MM.1S (cell line): Measurements from ENCODE around the gene NUP62.

ENCODE experiments used
- DNase-seq: peaks from one replicate; pipeline ENCODE4 v3.0.0-alpha.2; 2015
- H2AFZ ChIP-seq: fragments of 300-600 bp; sonication (generic); 2 replicates; pipeline ENCODE4 v1.6.0; 2016; ENCODE audit warnings: antibody characterized with exemption, low read length
- H3F3A ChIP-seq: fragments of 300-600 bp; sonication (generic); 2 replicates; pipeline ENCODE4 v1.6.1; 2016; ENCODE audit warnings: mild to moderate bottlenecking, antibody characterized with exemption, low read length, moderate library complexity, mixed read lengths; ENCODE audit not compliant: insufficient read depth
- H3K27ac ChIP-seq: fragments of 300-600 bp; sonication (generic); 2 replicates; pipeline ENCODE4 v1.5.1; 2016; ENCODE audit warnings: mild to moderate bottlenecking, low read length
- H3K27me3 ChIP-seq: fragments of 300-600 bp; sonication (generic); replicated peaks from 2 replicates; pipeline ENCODE4 v1.6.0; 2016; ENCODE audit warnings: low read length; ENCODE audit not compliant: insufficient read depth
- H3K36me3 ChIP-seq: fragments of 300-600 bp; sonication (generic); replicated peaks from 2 replicates; pipeline ENCODE4 v1.6.1; 2016; ENCODE audit warnings: mild to moderate bottlenecking, low read length, mixed read lengths; ENCODE audit not compliant: insufficient read depth
- H3K4me1 ChIP-seq: fragments of 300-600 bp; sonication (generic); 2 replicates; pipeline ENCODE4 v1.6.1; 2016; ENCODE audit warnings: low read length, mixed read lengths
- H3K4me2 ChIP-seq: fragments of 300-600 bp; sonication (generic); 2 replicates; pipeline ENCODE4 v1.6.0; 2016; ENCODE audit warnings: low read depth, low read length
- H3K4me3 ChIP-seq: fragments of 300-600 bp; sonication (generic); 2 replicates; pipeline ENCODE4 v1.5.1; 2016; ENCODE audit warnings: low read length, mixed read lengths
- H3K79me2 ChIP-seq: fragments of 300-600 bp; sonication (generic); 2 replicates; pipeline ENCODE4 v1.6.1; 2016; ENCODE audit warnings: mixed run types, low read length, mixed read lengths
- H3K9ac ChIP-seq: fragments of 300-600 bp; sonication (generic); 2 replicates; pipeline ENCODE4 v1.6.1; 2016; ENCODE audit warnings: low read length, mixed read lengths
- H3K9me2 ChIP-seq: fragments of 300-600 bp; sonication (generic); replicated peaks from 2 replicates; pipeline ENCODE4 v1.6.1; 2016; ENCODE audit warnings: mild to moderate bottlenecking, low read length, mixed read lengths; ENCODE audit not compliant: insufficient read depth
- H3K9me3 ChIP-seq: fragments of 300-600 bp; sonication (generic); replicated peaks from 2 replicates; pipeline ENCODE4 v1.6.1; 2016; ENCODE audit warnings: mild to moderate bottlenecking, low read length, mixed read lengths; ENCODE audit not compliant: insufficient read depth
- H4K20me1 ChIP-seq: fragments of 300-600 bp; sonication (generic); 2 replicates; pipeline ENCODE4 v1.6.1; 2016; ENCODE audit warnings: mild to moderate bottlenecking, low read length, moderate library complexity, mixed read lengths; ENCODE audit not compliant: insufficient read depth
- EZH2 ChIP-seq: fragments of 300-600 bp; sonication (generic); optimal IDR thresholded peaks from 2 replicates; pipeline ENCODE3; 2017; ENCODE audit warnings: low read depth, mild to moderate bottlenecking, antibody characterized with exemption, low read length, mixed read lengths
- EZH2phosphoT487 ChIP-seq: fragments of 300-600 bp; sonication (generic); IDR thresholded peaks from 2 replicates; pipeline ENCODE4 v1.6.1; 2018; ENCODE audit warnings: antibody characterized with exemption, low read length
- TF ChIP-seq, protein P1 (sequence below): fragments of 300-600 bp; sonication (generic); IDR thresholded peaks from 2 replicates; pipeline ENCODE4 v1.5.1; 2016; ENCODE audit warnings: antibody characterized with exemption, low read length, mixed read lengths

The NUP62 gene

DNA sequence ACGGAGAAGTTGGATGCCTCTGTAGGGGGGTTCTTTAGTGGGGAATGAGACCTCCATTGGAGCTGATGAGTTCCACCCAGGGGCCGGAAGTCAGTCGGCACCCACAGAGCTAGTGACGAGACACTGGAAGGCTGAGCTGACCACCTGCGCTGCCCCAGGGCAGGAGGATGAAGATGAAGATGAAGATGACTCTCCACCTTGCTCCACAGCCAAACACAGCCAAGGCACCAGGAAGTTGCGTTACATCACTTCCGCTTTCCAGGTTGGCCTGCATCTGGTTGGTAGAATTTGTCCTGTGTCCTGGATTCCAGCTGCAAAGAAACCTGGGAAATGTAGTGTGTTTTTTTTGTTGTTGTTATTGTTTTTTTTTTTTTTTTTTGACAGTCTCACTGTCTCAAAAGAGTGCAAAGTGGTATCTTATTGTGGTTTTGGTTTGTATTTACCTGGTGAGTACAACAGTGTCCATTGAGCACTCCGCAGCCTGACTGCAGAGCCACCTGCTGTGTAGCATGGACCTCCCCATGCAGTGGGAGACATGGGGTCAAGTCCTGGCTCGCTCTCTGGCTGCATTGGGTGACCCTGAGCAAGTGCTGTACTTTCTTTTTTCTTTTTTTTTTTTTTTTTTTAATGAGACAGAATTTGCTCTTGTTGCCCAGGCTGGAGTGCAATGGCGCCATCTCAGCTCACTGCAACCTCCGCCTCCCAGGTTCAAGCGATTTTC lies 49.9 kb downstream of the NUP62 start:
- Histone ChIP-seq H3K4me2 (no peak overlapping the region), H3K4me1 (peaks cover 4% of the 10 kb centered on the region; the same call in 1 of the 2 replicates), H3K27ac (no peak overlapping the region), H3K36me3 (no peaks in the 10 kb centered on the region; the same call in 1 of the 2 replicates), H3K9ac (no peak overlapping the region), H3K27me3 (no peaks in the 10 kb centered on the region), H3F3A (peaks cover 4% of the 10 kb centered on the region; the same call in 1 of the 2 replicates), H2AFZ (no peak overlapping the region), H3K79me2 (peaks cover 36% of the 10 kb centered on the region), H3K4me3 (no peak overlapping the region), H3K9me3 (no peaks in the 10 kb centered on the region), H4K20me1 (no peaks in the 10 kb centered on the region), H3K9me2 (no peaks in the 10 kb centered on the region)
- DNase-seq = no peak
- no peak for TF ChIP-seq EZH2phosphoT487
- TF ChIP-seq, protein P1, sequence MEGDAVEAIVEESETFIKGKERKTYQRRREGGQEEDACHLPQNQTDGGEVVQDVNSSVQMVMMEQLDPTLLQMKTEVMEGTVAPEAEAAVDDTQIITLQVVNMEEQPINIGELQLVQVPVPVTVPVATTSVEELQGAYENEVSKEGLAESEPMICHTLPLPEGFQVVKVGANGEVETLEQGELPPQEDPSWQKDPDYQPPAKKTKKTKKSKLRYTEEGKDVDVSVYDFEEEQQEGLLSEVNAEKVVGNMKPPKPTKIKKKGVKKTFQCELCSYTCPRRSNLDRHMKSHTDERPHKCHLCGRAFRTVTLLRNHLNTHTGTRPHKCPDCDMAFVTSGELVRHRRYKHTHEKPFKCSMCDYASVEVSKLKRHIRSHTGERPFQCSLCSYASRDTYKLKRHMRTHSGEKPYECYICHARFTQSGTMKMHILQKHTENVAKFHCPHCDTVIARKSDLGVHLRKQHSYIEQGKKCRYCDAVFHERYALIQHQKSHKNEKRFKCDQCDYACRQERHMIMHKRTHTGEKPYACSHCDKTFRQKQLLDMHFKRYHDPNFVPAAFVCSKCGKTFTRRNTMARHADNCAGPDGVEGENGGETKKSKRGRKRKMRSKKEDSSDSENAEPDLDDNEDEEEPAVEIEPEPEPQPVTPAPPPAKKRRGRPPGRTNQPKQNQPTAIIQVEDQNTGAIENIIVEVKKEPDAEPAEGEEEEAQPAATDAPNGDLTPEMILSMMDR = no peak
- TF ChIP-seq EZH2 = no peak

DNA sequence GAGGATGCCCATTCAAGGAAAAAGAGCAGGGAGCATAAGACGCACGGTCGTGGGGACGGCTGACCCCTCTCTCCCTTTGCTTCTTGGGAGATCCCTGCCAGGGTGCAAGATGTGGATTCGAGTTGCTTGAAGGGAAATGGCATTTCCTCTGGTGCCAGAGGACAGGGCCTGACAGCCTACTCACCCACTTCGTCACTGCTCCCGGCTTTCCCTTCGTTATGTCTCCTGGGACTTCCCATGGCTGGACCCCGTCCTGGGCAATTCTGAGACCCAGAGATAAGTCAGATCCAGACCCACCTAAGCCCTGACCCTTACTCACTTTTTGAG lies 50.6 kb downstream of the NUP62 start:
- Histone ChIP-seq H3K4me3 (peak overlapping the region; percentile 99; the same call in 1 of the 2 replicates), H3K4me1 (peaks cover 4% of the 10 kb centered on the region; the same call in 1 of the 2 replicates), H3K27ac (no peak overlapping the region), H3K4me2 (peak overlapping the region; percentile 96), H3K9ac (peak overlapping the region; percentile 97; the same call in 1 of the 2 replicates), H3K9me3 (no peaks in the 10 kb centered on the region), H3K36me3 (no peaks in the 10 kb centered on the region; the same call in 1 of the 2 replicates), H3K79me2 (peaks cover 43% of the 10 kb centered on the region), H4K20me1 (no peaks in the 10 kb centered on the region), H2AFZ (no peak overlapping the region), H3K9me2 (no peaks in the 10 kb centered on the region), H3K27me3 (no peaks in the 10 kb centered on the region), H3F3A (peaks cover 4% of the 10 kb centered on the region; the same call in 1 of the 2 replicates)
- no peak for DNase-seq
- TF ChIP-seq EZH2phosphoT487 = no peak
- TF ChIP-seq, protein P1 = no peak
- TF ChIP-seq EZH2 = no peak

- Histone ChIP-seq H3K9ac (peak overlapping the region; percentile 97), H2AFZ (peak overlapping the region; percentile 88), H3K4me1 (peaks cover 4% of the 10 kb centered on the region; the same call in 1 of the 2 replicates), H3K4me2 (peak overlapping the region; percentile 96), H3K79me2 (peaks cover 49% of the 10 kb centered on the region), H4K20me1 (no peaks in the 10 kb centered on the region), H3K9me2 (no peaks in the 10 kb centered on the region), H3K27ac (peak overlapping the region; percentile 95), H3K36me3 (no peaks in the 10 kb centered on the region; the same call in 1 of the 2 replicates), H3K4me3 (peak overlapping the region; percentile 99), H3K9me3 (no peaks in the 10 kb centered on the region), H3F3A (peaks cover 4% of the 10 kb centered on the region; the same call in 1 of the 2 replicates), H3K27me3 (no peaks in the 10 kb centered on the region)
- TF ChIP-seq, protein P1 = no peak
- TF ChIP-seq EZH2phosphoT487 (no peak), EZH2 (no peak)
- DNase-seq = peak; percentile 99
Measured at GRCh38 chr19:49877879-49878743, 51.2 kb downstream of the NUP62 start.
